Activated CD8-positive, alpha-beta memory T cell treated with anti-CD3 and anti-CD28 coated beads, Interleukin-2, amount 10 ng/mL, durations not matched to agents 7 days and 5 days (primary cell): ENCODE results near the gene ELOVL7. TPM values are rescaled to one million over a fixed set of nuclear protein-coding genes. Genes with fewer than 3 reads are reported as not detected.
"Not testable (repeated sequence)": the region's sequence is repeated elsewhere in the genome, so short reads cannot be mapped to it uniquely, and the experiment has no call there.

Experiments
- ATAC-seq: fragments of 150-1000 bp; cut with Tn5 transposase; one replicate; pipeline ENCODE4 v1.10.0; 2021; ENCODE audit warnings: moderate library complexity
- CTCF ChIA-PET: fragments of 350-600 bp; sonication (Branson Sonifier 250); formaldehyde crosslinking; loops from one replicate; lab custom pipeline; 2021; ENCODE audit warnings: antibody characterized with exemption; lab: Charles Lee
- DNase-seq: peaks from one replicate; pipeline ENCODE4 v3.0.0-alpha.2; 2020
- H3K27ac Mint-ChIP-seq: one replicate; pipeline ENCODE4 v1.8.0; 2021; ENCODE audit warnings: mild to moderate bottlenecking, mixed read lengths
- H3K27me3 Mint-ChIP-seq: one replicate; pipeline ENCODE4 v1.8.0; 2021; ENCODE audit warnings: mixed read lengths
- H3K36me3 Mint-ChIP-seq: one replicate; pipeline ENCODE4 v1.8.0; 2021; ENCODE audit warnings: mild to moderate bottlenecking, mixed read lengths
- H3K4me1 Mint-ChIP-seq: one replicate; pipeline ENCODE4 v1.8.0; 2021; ENCODE audit warnings: mixed read lengths
- H3K4me3 Mint-ChIP-seq: one replicate; pipeline ENCODE4 v1.8.0; 2021; ENCODE audit warnings: mild to moderate bottlenecking, moderate library complexity, mixed read lengths
- H3K9me3 Mint-ChIP-seq: one replicate; pipeline ENCODE4 v1.8.0; 2022; ENCODE audit warnings: low read depth, mixed read lengths
- total RNA-seq, 2 experiments: library from RNA; stranded (reverse); gene quantifications; one replicate each; pipeline ENCODE4 v1.2.3, GENCODE V29; 2021

The ELOVL7 gene
- total RNA-seq, 2 experiments from 2014 or later, result 0.44 to 0.87 TPM

DNA sequence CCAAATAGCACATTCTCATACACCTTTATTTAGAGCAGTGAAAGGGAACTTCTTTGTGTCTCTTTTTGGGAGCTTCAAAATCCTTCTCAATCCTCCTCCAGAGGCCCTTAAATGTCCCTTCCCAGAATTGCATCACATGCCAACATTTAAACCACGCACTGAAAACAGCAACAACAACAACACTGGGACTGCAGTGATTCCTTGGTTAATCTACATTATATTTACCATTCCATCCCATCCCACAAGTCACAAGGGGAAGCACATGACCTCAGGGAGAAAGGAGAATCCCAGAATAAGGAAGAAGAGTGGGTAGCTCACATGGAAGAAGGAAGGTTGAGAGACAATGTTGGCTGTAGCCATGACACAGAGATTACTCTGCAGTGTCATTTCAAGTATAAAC, 41.1 kb downstream of the ELOVL7 start:
- Mint-ChIP-seq H3K27ac (no peak overlapping the region), H3K4me3 (no peak overlapping the region), H3K9me3 (no peaks in the 10 kb centered on the region)

DNA sequence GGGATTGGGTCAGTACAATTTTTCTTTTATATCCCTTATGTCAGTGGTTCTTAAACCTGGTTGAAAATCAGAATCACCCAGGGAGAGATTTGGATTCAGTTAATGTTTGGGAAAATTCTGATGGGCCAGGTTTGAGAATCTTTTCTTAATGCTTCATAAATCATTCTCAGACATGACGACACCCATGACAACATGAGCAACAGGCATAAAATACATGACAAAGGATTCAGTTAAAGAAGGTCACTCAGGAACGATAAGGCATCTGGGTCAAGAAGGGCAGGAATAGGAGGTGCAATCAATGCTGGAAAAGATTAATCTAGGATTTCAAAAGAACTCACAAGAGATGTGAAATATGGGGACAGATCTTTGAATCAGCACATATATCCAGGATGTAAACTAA, 41.8 kb downstream of the ELOVL7 start:
- DNase-seq (no peak), ATAC-seq (no peak)
- Mint-ChIP-seq H3K9me3 (no peaks in the 10 kb centered on the region), H3K4me3 (no peak overlapping the region), H3K4me1 (no peaks in the 10 kb centered on the region), H3K27me3 (peaks cover 15% of the 10 kb centered on the region), H3K36me3 (no peaks in the 10 kb centered on the region), H3K27ac (no peak overlapping the region)
- CTCF ChIA-PET, result no interaction called here

More for the DNA sequence above, 41.1 kb downstream of the ELOVL7 start:
- DNase-seq (no peak), ATAC-seq (no peak)
- peaks cover 16% of the 10 kb centered on the region for H3K27me3 Mint-ChIP-seq
- CTCF ChIA-PET, result no interaction called here
- no peaks in the 10 kb centered on the region for H3K4me1 Mint-ChIP-seq
- no peaks in the 10 kb centered on the region for H3K36me3 Mint-ChIP-seq

DNA sequence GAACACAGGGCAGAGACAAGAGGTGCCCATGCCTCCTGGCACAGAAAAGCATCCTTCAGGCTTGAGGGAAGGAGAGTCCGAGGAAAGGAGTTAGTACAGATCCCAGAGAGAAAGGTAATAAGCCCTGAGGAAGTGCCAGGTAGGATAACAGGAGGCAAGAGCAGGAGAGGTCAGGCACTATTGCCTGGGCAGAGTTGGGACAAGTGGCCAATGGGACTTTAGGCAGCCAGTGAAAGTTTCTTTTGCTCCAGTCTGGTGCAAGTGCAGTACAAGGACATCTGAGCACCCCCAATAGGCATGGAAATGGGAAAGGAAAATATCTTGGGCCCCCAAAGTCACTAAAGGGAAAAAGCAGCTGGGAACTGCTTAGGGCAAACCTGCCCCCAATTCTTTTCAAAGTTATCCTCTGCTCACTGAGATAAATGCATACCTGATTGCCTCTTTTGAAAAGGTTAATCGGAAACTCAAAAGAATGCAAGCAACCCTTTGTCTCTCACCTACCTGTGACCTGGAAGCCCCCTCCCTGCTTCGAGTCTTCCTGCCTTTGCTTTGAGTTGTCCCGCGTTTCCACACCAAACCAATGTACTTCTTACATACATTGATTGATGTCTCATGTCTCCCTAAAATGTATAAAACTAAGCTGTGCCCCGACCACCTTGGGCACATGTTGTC, 46.5 kb downstream of the ELOVL7 start:
- ATAC-seq (no peak), DNase-seq (no peak)
- H3K27ac Mint-ChIP-seq, result no peak overlapping the region
- H3K9me3 Mint-ChIP-seq, result no peaks in the 10 kb centered on the region
- CTCF ChIA-PET, result no interaction called here
- H3K27me3 Mint-ChIP-seq, result peaks cover 14% of the 10 kb centered on the region
- H3K4me3 Mint-ChIP-seq, result no peak overlapping the region
- no peaks in the 10 kb centered on the region for H3K4me1 Mint-ChIP-seq
- H3K36me3 Mint-ChIP-seq, result no peaks in the 10 kb centered on the region

DNA sequence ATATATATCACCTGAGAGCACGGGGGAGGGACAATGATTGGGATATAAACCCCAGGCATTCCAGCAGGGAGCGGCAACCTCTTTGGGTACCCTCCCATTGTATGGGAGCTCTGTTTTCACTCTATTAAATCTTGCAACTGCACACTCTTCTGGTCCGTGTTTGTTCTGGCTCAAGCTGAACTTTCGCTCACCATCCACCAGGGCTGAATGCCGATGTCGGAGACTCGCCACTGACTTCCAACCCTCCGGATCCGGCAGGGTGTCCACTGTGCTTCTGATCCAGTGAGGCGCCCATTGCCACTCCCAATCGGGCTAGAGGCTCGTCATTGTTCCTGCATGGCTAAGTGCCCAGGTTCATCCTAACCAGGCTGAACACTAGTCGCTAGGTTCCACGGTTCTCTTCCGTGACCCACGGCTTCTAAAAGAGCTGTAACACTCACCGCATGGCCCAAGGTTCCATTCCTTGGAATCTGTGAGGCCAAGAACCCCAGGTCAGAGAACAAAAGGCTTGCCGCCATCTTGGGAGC, 48.6 kb downstream of the ELOVL7 start:
- H3K4me3 Mint-ChIP-seq, H3K27ac Mint-ChIP-seq, ATAC-seq, DNase-seq, H3K36me3 Mint-ChIP-seq, CTCF ChIA-PET, H3K4me1 Mint-ChIP-seq, H3K9me3 Mint-ChIP-seq: not testable (repeated sequence)
- H3K27me3 Mint-ChIP-seq, result peaks cover 16% of the 10 kb centered on the region

DNA sequence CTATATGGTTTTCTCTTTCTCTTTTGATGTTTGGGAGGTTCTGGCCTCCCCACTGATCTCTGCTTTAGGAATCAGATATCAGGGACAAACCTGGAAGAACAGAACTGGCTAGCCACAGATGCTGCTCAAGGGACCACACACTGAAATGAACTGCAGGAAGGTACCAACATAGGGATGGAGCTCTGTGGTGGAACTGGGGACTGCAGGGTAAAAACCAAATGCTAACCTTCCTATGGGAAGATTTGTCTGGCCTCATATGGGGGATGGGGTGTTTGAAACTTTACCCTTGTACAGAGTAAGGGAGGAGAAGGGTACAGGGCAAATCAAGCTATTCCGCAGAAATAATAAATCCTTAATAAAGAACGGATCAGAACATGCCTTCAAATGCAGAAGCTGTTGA, 49.4 kb downstream of the ELOVL7 start:
- H3K27me3 Mint-ChIP-seq, result peaks cover 16% of the 10 kb centered on the region
- no peak for DNase-seq
- CTCF ChIA-PET, result no interaction called here

DNA sequence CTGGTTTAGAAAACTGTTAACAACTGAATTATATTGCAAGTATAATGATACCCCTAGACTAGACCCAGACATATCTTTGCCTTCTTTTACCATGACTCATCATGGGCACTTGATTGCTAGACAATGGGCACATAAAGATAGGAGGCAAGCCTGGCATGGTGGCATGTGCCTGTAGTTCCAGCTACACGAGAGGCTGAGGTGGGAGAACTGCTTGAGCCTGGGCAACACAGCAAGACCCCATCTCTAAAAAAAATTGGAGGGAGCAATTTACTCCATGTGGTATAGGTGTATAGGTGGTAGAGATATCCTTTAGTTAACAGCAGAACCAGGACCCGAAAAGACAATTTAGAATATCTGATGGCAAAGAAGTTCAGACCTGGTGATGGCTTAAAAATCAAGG, 51.6 kb downstream of the ELOVL7 start:
- Mint-ChIP-seq H3K27ac (no peak overlapping the region), H3K36me3 (no peaks in the 10 kb centered on the region), H3K27me3 (peaks cover 6% of the 10 kb centered on the region), H3K4me3 (no peak overlapping the region), H3K9me3 (no peaks in the 10 kb centered on the region), H3K4me1 (no peaks in the 10 kb centered on the region)
- no peak for DNase-seq
- no peak for ATAC-seq
- CTCF ChIA-PET, result no interaction called here

More for the DNA sequence above, 49.4 kb downstream of the ELOVL7 start:
- no peak overlapping the region for H3K4me3 Mint-ChIP-seq
- no peaks in the 10 kb centered on the region for H3K4me1 Mint-ChIP-seq
- H3K36me3 Mint-ChIP-seq, result no peaks in the 10 kb centered on the region
- ATAC-seq, result no peak
- no peaks in the 10 kb centered on the region for H3K9me3 Mint-ChIP-seq
- H3K27ac Mint-ChIP-seq, result no peak overlapping the region

DNA sequence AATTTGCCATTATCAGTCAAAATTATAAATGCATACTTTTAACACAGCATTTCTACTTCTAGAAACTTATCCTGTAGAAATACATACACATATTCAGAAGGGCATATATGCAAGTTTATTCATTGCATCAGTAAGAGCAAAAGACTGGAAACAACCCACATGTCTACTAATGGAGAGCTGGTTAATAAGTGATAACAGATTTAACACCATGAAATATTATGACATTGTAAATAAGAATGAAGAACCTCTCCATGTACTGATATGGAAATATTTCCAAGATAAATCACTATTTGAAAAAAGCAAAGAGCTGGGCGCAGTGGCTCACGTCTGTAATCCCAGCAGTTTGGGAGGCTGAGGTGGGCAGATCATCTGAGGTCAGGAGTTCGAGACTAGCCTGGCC, 54.5 kb downstream of the ELOVL7 start:
- H3K27ac Mint-ChIP-seq, result no peak overlapping the region
- no peaks in the 10 kb centered on the region for H3K9me3 Mint-ChIP-seq
- CTCF ChIA-PET, result no interaction called here
- no peaks in the 10 kb centered on the region for H3K36me3 Mint-ChIP-seq
- peaks cover 10% of the 10 kb centered on the region for H3K27me3 Mint-ChIP-seq
- H3K4me1 Mint-ChIP-seq, result no peaks in the 10 kb centered on the region
- H3K4me3 Mint-ChIP-seq, result no peak overlapping the region
- ATAC-seq (no peak), DNase-seq (no peak)

DNA sequence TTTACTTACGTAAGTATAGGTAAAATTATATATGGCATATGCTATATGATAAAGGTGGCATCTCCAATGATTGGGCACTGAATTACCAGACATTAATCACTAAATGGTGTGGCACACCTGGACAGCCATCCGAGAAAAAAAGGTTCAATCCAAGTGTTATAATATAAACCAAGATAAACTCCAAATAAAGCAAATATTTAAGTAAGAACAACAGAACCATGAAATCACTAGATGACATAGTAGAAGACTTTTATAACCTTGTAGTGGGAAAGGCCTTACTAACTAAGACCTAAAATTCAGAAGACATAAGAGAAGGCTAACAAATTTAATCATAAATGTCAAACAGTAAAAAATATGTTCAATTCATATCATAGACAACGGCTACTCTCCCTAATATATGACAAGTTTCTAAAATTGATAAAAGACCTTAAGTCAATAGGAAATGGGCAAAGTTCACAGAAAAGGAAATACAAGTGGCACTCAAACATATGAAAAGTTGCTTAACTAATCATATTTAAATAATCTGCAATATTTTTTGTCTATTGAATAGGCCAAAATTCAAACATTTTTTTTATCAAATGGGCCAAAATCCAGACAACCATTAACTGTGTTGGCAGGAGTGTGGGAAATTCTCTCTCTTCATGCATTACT, 55.1 kb downstream of the ELOVL7 start:
- H3K9me3 Mint-ChIP-seq, result no peaks in the 10 kb centered on the region
- H3K27ac Mint-ChIP-seq, result no peak overlapping the region
- peaks cover 10% of the 10 kb centered on the region for H3K27me3 Mint-ChIP-seq
- H3K4me1 Mint-ChIP-seq, result no peaks in the 10 kb centered on the region
- no peak for DNase-seq
- CTCF ChIA-PET, result no interaction called here
- ATAC-seq, result no peak
- no peaks in the 10 kb centered on the region for H3K36me3 Mint-ChIP-seq
- H3K4me3 Mint-ChIP-seq, result no peak overlapping the region

DNA sequence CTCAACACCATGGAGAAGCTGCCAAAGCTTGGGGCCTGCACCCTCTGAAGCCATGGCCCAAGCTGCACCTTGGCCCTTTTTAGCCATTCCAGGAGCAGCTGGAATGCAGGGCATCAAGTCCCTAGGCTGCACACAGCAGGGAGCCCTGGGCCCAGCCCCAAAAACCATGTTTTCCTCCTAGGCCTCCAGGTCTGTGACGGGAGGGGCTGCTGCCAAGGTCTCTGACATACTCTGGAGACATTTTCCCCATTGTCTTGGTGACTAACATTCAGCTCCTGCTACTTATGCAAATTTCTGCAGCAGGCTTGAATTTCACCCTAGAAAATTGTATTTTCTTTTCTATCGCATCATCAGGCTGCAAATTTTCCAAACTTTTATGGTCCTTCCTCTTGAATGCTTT, 64.6 kb downstream of the ELOVL7 start:
- DNase-seq (no peak), ATAC-seq (no peak)
- Mint-ChIP-seq H3K4me1 (no peaks in the 10 kb centered on the region), H3K27me3 (peaks cover 12% of the 10 kb centered on the region), H3K4me3 (no peak overlapping the region), H3K36me3 (no peaks in the 10 kb centered on the region), H3K27ac (no peak overlapping the region), H3K9me3 (no peaks in the 10 kb centered on the region)
- CTCF ChIA-PET, result no interaction called here

DNA sequence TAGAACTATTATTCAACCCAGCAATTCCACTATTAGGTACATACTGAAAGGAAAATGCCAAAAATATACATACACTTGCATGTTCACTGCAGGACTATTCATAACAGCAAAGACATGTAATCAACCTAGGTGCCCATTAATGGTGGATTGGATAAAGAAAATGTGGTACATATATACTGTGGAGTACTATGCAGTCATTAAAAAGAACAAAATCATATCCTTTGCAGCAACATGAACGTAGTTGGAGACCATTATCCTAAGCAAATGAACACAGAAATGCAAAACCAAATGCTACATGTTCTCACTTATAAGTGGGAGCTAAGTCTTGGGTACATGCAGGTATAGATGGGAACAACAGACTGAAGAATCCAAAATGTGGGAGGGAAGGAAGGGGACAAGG, 67.7 kb downstream of the ELOVL7 start:
- Mint-ChIP-seq H3K27me3 (peaks cover 15% of the 10 kb centered on the region), H3K36me3 (no peaks in the 10 kb centered on the region), H3K4me3 (no peak overlapping the region), H3K9me3 (no peaks in the 10 kb centered on the region), H3K27ac (no peak overlapping the region), H3K4me1 (no peaks in the 10 kb centered on the region)
- CTCF ChIA-PET, result no interaction called here
- no peak for ATAC-seq
- no peak for DNase-seq

DNA sequence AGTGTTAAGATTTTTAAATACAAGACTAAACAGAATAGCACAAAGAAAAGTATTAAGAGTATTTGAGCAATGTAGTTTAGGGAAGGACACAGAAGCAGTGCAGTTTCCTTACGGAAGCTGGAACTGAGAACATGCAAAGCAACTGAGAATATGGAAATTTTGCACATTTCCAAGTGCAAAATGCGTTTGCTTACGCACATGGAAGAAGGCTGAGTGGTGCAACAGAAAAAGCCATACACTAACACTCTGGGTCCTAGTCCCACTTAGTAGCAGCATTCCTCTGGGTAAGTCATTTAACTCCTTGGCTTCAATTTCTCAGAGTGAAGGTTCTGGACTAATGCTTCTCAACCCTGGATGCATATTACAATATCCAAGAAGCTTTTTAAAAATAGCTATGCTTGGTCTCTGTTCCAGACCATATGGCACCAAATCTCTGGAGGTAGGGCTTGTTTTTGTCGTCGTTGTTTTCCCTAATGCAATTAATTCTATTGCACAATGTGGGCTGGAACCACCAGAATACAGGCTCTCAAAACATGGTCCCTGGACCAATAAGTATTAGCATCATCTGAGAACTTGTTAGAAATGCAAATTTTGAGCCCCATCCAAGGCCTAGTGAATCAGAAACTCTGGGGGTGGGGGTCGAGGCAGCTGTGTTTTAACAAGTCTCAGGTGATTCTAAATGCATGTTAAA, 78.9 kb downstream of the ELOVL7 start:
- no peaks in the 10 kb centered on the region for H3K36me3 Mint-ChIP-seq
- H3K27ac Mint-ChIP-seq, result no peak overlapping the region
- no peak overlapping the region for H3K4me3 Mint-ChIP-seq
- DNase-seq (no peak), ATAC-seq (no peak)
- H3K4me1 Mint-ChIP-seq, result no peaks in the 10 kb centered on the region
- CTCF ChIA-PET, result no interaction called here
- H3K9me3 Mint-ChIP-seq, result no peaks in the 10 kb centered on the region
- H3K27me3 Mint-ChIP-seq, result peaks cover 6% of the 10 kb centered on the region

DNA sequence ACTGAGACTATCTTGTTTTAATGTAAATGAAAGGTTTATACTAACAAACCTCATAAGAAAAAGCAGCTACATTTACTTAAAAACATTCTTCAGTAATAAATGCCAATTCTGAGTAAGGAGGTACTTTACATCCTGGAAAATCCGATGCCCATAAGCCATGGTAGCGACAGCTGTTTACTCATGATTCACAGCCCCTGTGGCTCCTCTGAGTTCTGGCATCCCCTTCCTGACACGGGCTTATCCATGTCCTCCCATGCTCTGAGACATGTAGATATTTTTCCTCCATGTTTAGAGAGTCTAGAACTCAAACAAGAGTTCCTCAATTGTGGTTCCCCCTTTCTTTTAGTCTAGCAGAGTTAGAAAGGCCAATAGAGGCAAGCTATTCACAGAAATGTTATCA, 81.0 kb downstream of the ELOVL7 start:
- CTCF ChIA-PET, result no interaction called here
- no peak for DNase-seq
- Mint-ChIP-seq H3K27ac (no peak overlapping the region), H3K27me3 (peaks cover 6% of the 10 kb centered on the region), H3K36me3 (no peaks in the 10 kb centered on the region), H3K4me1 (no peaks in the 10 kb centered on the region), H3K4me3 (no peak overlapping the region), H3K9me3 (no peaks in the 10 kb centered on the region)
- no peak for ATAC-seq

DNA sequence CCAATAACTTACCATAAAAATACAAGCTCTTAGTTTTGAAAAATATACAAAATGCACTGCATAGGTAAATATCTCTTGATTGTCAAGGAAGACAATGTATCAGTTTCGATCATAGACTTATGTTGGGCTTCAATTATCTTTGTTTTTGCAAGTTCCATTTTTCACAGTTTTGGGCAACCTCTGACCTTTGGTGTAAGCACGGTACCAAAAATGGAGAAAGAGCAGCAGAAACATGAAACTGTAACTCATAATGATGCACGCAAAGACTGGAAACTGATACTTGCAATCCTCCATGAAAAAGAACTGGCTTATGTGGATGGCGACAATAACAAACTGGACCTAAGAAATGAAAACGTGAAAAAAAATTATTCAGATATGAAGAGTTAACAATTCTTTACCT, 89.6 kb downstream of the ELOVL7 start:
- H3K4me1 Mint-ChIP-seq, result no peaks in the 10 kb centered on the region
- ATAC-seq, result no peak
- peaks cover 14% of the 10 kb centered on the region for H3K27me3 Mint-ChIP-seq
- no peak for DNase-seq
- CTCF ChIA-PET, result no interaction called here
- H3K27ac Mint-ChIP-seq, result no peak overlapping the region
- H3K36me3 Mint-ChIP-seq, result no peaks in the 10 kb centered on the region
- H3K4me3 Mint-ChIP-seq, result no peak overlapping the region
- no peaks in the 10 kb centered on the region for H3K9me3 Mint-ChIP-seq

DNA sequence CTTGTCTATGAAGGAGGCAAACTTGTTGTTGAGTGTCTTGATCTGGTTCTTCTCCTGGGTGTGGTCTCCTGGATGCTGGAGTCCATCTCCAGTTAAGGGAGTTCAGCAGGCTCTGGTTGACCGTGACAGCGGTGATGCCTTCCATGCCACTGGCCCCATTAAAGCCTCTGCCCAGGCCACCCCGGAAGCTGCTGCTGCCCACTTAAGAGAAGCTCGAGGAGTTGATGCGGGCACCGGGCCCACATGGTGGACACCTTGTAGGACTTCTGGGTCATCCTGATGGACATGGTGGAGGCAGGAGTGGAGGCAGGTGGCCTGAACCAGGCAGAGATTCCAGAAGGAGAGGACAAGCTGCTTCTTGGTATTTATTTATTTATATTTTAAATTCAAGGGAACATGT, 99.4 kb downstream of the ELOVL7 start:
- Mint-ChIP-seq H3K4me3 (no peak overlapping the region), H3K4me1 (no peaks in the 10 kb centered on the region), H3K36me3 (no peaks in the 10 kb centered on the region), H3K27me3 (peaks cover under 1% of the 10 kb centered on the region), H3K9me3 (no peaks in the 10 kb centered on the region), H3K27ac (no peak overlapping the region)
- DNase-seq (no peak), ATAC-seq (no peak)
- CTCF ChIA-PET, result no interaction called here
